Ishikawa (cell line): ENCODE data around the gene DUSP10.

Source experiments
- CEBPB ChIP-seq: IDR thresholded peaks from 2 replicates; pipeline ENCODE4 v1.6.1; 2012
- CREB1 ChIP-seq: IDR thresholded peaks from 2 replicates; pipeline ENCODE4 v1.6.1; 2012; ENCODE audit warnings: low read depth
- EGR1 ChIP-seq: IDR thresholded peaks from 2 replicates; pipeline ENCODE4 v1.6.1; 2012
- EP300 ChIP-seq: IDR thresholded peaks from 2 replicates; pipeline ENCODE4 v1.6.1; 2012; ENCODE audit warnings: borderline replicate concordance
- FOXM1 ChIP-seq: IDR thresholded peaks from 2 replicates; pipeline ENCODE4 v1.6.1; 2012; ENCODE audit warnings: low read depth, borderline replicate concordance
- NFIC ChIP-seq: IDR thresholded peaks from 2 replicates; pipeline ENCODE4 v1.6.1; 2012
- RAD21 ChIP-seq: IDR thresholded peaks from 2 replicates; pipeline ENCODE4 v1.6.1; 2012; ENCODE audit warnings: low read depth
- TAF1 ChIP-seq: IDR thresholded peaks from 2 replicates; pipeline ENCODE4 v1.6.1; 2012; ENCODE audit warnings: low read depth, mild to moderate bottlenecking
- TCF12 ChIP-seq: IDR thresholded peaks from 2 replicates; pipeline ENCODE4 v1.6.1; 2012; ENCODE audit warnings: low read depth
- TEAD4 ChIP-seq: IDR thresholded peaks from 2 replicates; pipeline ENCODE4 v1.6.1; 2012
- YY1 ChIP-seq: IDR thresholded peaks from 2 replicates; pipeline ENCODE4 v1.6.1; 2012; ENCODE audit warnings: low read depth
- ZBTB7A ChIP-seq: IDR thresholded peaks from 2 replicates; pipeline ENCODE4 v1.6.1; 2012; ENCODE audit warnings: low read depth
- TF ChIP-seq, protein P1 (sequence below): IDR thresholded peaks from 2 replicates; pipeline ENCODE4 v1.6.1; 2012
- TF ChIP-seq, protein P2 (sequence below): IDR thresholded peaks from 2 replicates; pipeline ENCODE4 v1.6.1; 2012; ENCODE audit warnings: low read depth, mild to moderate bottlenecking
- TF ChIP-seq, protein P3 (sequence below): IDR thresholded peaks from 2 replicates; pipeline ENCODE4 v1.6.1; 2012

The DUSP10 gene

DNA sequence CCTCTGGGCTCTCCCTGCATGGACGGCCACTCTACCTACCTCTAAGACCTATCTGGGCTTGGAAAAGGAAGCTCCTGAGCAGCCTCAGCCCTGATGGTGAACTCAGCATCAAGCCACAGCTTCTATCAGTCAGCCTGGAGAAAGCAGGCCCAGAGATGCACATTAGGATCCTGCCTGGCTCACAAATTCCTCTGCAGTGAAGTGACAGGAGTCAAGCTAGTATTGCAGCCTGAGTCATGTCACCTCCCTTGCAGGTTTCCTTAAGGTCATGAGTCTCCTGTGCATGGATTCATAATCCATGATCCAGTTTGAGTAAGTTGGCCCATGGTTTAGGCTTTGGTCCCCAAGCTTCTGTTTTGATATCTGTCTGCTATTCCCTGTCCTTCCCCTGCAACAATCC, 37.9 kb upstream of the DUSP10 start:
- TF ChIP-seq, protein P1, sequence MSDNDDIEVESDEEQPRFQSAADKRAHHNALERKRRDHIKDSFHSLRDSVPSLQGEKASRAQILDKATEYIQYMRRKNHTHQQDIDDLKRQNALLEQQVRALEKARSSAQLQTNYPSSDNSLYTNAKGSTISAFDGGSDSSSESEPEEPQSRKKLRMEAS = no peak
- no peak for TF ChIP-seq TCF12
- TF ChIP-seq CREB1 = no peak
- TF ChIP-seq, protein P2, sequence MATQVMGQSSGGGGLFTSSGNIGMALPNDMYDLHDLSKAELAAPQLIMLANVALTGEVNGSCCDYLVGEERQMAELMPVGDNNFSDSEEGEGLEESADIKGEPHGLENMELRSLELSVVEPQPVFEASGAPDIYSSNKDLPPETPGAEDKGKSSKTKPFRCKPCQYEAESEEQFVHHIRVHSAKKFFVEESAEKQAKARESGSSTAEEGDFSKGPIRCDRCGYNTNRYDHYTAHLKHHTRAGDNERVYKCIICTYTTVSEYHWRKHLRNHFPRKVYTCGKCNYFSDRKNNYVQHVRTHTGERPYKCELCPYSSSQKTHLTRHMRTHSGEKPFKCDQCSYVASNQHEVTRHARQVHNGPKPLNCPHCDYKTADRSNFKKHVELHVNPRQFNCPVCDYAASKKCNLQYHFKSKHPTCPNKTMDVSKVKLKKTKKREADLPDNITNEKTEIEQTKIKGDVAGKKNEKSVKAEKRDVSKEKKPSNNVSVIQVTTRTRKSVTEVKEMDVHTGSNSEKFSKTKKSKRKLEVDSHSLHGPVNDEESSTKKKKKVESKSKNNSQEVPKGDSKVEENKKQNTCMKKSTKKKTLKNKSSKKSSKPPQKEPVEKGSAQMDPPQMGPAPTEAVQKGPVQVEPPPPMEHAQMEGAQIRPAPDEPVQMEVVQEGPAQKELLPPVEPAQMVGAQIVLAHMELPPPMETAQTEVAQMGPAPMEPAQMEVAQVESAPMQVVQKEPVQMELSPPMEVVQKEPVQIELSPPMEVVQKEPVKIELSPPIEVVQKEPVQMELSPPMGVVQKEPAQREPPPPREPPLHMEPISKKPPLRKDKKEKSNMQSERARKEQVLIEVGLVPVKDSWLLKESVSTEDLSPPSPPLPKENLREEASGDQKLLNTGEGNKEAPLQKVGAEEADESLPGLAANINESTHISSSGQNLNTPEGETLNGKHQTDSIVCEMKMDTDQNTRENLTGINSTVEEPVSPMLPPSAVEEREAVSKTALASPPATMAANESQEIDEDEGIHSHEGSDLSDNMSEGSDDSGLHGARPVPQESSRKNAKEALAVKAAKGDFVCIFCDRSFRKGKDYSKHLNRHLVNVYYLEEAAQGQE = no peak
- TF ChIP-seq RAD21 = no peak
- TF ChIP-seq CEBPB = no peak
- TF ChIP-seq YY1 = no peak
- TF ChIP-seq FOXM1 = no peak
- no peak for TF ChIP-seq ZBTB7A
- no peak for TF ChIP-seq EP300
- no peak for TF ChIP-seq TEAD4
- TF ChIP-seq NFIC = no peak
- TF ChIP-seq, protein P3, sequence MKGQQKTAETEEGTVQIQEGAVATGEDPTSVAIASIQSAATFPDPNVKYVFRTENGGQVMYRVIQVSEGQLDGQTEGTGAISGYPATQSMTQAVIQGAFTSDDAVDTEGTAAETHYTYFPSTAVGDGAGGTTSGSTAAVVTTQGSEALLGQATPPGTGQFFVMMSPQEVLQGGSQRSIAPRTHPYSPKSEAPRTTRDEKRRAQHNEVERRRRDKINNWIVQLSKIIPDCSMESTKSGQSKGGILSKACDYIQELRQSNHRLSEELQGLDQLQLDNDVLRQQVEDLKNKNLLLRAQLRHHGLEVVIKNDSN = no peak

DNA sequence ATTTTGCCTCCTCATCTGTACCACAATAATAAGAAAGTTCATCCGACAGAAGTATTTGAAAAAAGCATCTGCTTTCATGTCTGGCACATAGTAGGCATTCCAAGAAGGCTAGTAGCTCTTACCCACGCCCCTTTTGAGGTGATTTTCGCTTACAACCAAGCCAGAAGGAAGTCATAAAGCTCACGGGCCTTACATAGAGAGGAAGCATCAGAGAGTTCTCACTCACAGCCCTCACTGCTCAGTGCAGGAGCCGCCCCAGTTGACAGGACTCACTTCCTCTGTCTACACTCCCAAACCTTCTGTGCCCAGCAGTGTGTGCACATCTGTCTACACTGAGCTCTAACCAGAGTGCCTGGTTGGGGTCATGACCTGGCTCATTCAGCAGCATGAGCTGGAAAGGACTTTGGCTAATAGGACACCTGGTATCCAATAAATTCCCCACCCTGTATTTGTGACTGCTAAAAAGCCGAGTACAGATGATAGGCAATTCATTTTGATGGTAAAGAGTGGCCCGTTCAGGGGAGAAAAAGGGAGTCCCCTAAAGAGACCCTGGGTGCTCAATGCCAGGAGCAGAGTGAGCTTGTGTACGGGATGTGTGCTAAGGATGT, 36.8 kb upstream of the DUSP10 start:
- TF ChIP-seq YY1 = no peak

DNA sequence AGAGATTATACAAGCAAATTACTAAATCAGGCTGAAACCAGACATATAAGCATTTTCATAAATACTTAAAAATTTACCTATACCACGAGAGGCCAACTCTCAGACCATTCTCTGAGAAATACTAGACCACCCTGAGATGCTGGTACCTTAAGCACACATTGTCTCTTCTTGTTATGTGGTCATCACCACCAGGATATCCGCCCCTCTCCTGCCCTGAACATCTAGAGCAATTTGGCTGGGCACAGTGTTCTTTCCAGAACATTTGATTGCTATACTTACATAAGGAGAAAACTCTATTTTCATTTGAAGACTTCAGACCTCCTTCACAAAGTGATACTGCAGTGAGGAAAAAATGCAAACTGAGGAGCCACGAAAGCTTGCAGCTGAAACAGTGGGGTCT, 36.2 kb upstream of the DUSP10 start:
- TF ChIP-seq TEAD4 (no peak), TCF12 (no peak), EGR1 (no peak), FOXM1 (no peak), NFIC (no peak), RAD21 (no peak), EP300 (no peak), ZBTB7A (no peak)
- TF ChIP-seq, protein P1 = no peak
- TF ChIP-seq, protein P3 = no peak
- TF ChIP-seq, protein P2 = no peak

DNA sequence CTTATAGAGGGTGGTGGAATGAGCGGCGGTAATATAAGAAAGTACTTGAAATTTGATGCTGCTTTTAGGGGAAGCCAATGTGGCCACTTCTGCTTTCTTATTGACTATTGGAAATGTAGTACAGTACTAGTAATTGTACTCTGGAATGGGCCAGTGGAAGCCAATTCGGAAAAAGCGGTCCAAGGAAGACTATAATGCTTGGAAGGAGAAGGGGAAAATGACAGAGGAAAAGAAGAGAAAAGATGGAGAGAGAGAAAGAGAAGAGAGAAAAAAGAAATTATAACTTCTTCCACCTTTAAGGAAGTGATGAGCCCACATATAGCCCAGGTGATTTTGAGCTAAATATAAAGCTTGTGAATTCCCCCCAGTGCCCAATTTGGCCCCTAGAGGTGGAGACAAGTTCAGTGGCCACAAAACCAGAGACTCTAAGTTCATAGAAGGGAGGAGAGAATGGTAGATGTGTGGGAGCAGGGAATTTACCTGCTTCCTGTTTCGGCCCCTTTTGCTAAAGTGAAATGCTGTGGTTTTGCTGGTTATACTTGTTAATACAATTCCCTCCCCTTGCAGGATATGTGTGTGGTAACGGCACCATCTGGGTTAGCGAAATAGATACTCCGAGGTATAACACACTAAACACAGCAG, 35.7 kb upstream of the DUSP10 start:
- no peak for TF ChIP-seq EP300
- TF ChIP-seq CREB1 = no peak
- no peak for TF ChIP-seq EGR1
- TF ChIP-seq CEBPB = no peak
- TF ChIP-seq FOXM1 = no peak
- no peak for TF ChIP-seq NFIC
- TF ChIP-seq, protein P3 = no peak
- TF ChIP-seq TCF12 = no peak
- no peak for TF ChIP-seq RAD21
- TF ChIP-seq ZBTB7A = no peak

DNA sequence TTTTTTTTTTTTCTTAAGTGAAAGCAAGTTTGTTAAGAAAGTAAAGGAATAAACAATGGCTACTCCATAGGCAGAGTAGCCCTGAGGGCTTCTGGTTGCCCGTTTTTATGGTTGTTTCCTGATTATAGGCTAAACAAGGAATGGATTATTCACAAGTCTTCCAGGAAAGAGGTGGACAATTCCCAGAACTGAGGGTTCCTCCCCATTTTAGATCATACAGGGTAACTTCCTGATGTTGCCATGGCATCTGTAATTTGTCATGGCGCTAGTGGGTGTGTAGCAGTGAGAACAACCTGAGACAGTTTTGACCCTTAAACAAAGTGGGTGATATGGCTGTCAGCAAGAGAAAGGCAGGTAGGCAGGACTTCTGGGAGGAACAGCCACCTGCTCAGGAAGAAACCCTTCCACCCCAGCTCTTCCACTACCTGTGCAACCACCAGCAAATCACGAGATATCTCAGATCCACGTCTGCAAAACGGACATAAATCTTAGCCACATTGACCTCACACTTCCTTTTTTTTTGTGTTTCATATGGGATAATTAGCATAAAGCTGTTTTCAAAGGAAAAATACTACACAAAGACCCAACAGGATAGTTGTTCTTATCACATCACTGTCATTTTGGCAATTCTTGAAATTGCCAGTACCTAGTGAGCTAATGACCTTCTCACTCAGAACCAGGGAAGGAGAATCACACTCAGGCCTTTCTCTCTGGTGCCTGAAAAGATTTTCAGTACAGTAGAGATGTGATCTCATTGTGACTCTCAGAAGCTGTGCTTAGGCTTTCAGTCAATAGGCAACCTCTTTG, 34.8 kb upstream of the DUSP10 start:
- TF ChIP-seq CEBPB = no peak
- no peak for TF ChIP-seq CREB1
- TF ChIP-seq RAD21 = no peak
- no peak for TF ChIP-seq YY1
- TF ChIP-seq, protein P3 = no peak
- no peak for TF ChIP-seq TEAD4
- TF ChIP-seq, protein P2 = no peak
- no peak for TF ChIP-seq NFIC
- no peak for TF ChIP-seq ZBTB7A
- TF ChIP-seq, protein P1 = no peak
- no peak for TF ChIP-seq EGR1
- TF ChIP-seq FOXM1 = no peak
- TF ChIP-seq EP300 = no peak
- no peak for TF ChIP-seq TCF12
- no peak for TF ChIP-seq TAF1
